ENCODE results near the gene FUT4. TPM values are rescaled to one million over a fixed set of nuclear protein-coding genes. Genes with fewer than 3 reads are reported as not detected.

The FUT4 gene
- total RNA-seq, 1 experiment from 2014 or later: 0.23 TPM

DNA sequence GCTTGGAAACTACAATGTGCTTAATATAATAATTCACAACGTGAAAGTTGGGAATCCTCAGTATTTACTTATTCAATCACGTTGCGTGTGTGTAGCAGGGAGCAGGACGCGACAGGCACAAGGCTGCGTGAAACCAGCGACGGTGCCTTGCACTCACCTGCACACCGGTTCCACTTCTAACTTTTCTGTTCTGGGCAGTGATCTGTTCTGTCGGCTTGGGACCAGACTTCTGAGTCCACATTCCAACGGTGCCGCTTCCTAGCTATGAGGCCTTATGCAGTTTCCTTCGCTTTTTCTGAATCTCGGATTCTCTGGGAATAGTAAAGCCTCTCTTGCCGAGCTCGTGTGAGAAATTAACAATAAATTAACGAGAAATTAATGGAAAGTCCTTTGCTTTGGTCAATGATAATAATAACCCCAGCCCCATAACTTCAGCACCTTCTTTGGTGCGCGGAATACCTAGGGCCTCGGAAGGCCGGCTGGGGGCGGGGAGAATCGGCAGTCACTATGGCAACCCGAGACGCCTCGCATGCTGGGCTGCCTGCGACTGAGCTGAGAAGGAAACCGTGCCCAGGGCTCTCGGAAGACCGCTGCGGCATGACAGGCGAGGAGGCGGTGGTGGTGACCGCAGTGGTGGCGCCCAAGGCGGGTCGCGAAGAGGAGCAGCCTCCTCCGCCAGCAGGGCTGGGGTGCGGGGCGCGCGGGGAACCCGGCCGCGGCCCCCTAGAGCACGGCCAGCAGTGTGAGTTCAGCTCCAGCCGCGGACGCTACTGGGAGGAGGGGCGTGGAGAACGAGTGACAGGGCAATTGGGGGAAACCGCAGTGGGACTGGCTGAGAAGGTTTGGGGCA lies 31.6 kb upstream of the FUT4 start, which contains the start of gene C11orf97:
C11orf97 (plus strand) TSS at position 530 of the 850 bp plus-strand sequence; CDS start at position 598, 68 bp downstream.
- peaks cover 6% of the 10 kb centered on the region for H3K36me3 Mint-ChIP-seq (ENCODE audit: insufficient read depth, unreplicated experiment)
- no peak within 1 kb of the TSS for H3K27ac Mint-ChIP-seq (ENCODE audit: low read depth, unreplicated experiment)
- ChIA-PET POLR2A (interaction anchor here (0.9 kb wide), 1 partner anchor 18 kb away, joined by 3 read pairs; the partner anchor contains the start of genes ANKRD49 and MRE11), CTCF (interaction anchor here (0.6 to 1.3 kb wide), 6 partner anchors 9 to 1280 kb away, joined by 3 to 5 read pairs (median 4); no protein-coding TSS in a partner anchor)
- H3K4me1 Mint-ChIP-seq (ENCODE audit: insufficient read depth, unreplicated experiment): peaks cover 21% of the 10 kb centered on the region
- peak; percentile 19 for DNase-seq (ENCODE audit: unreplicated experiment)
- H3K9me3 Mint-ChIP-seq (ENCODE audit: unreplicated experiment): no peaks in the 10 kb centered on the region
- no peaks in the 10 kb centered on the region for H3K27me3 Mint-ChIP-seq (ENCODE audit: insufficient read depth, unreplicated experiment)
- H3K4me3 Mint-ChIP-seq (ENCODE audit: unreplicated experiment): peak within 1 kb of the TSS; percentile 77
- TF ChIP-seq, protein P1, sequence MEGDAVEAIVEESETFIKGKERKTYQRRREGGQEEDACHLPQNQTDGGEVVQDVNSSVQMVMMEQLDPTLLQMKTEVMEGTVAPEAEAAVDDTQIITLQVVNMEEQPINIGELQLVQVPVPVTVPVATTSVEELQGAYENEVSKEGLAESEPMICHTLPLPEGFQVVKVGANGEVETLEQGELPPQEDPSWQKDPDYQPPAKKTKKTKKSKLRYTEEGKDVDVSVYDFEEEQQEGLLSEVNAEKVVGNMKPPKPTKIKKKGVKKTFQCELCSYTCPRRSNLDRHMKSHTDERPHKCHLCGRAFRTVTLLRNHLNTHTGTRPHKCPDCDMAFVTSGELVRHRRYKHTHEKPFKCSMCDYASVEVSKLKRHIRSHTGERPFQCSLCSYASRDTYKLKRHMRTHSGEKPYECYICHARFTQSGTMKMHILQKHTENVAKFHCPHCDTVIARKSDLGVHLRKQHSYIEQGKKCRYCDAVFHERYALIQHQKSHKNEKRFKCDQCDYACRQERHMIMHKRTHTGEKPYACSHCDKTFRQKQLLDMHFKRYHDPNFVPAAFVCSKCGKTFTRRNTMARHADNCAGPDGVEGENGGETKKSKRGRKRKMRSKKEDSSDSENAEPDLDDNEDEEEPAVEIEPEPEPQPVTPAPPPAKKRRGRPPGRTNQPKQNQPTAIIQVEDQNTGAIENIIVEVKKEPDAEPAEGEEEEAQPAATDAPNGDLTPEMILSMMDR (IDR thresholded peaks at IDR 0.05; ENCODE audit: unreplicated experiment): no peak
- intact Hi-C loops (cut with micrococcal nuclease): loop anchor here (10.0 kb wide), 1 partner anchor 1913 kb away; no protein-coding TSS in a partner anchor
- BruUV-seq (replicated peaks): no TSS peak

DNA sequence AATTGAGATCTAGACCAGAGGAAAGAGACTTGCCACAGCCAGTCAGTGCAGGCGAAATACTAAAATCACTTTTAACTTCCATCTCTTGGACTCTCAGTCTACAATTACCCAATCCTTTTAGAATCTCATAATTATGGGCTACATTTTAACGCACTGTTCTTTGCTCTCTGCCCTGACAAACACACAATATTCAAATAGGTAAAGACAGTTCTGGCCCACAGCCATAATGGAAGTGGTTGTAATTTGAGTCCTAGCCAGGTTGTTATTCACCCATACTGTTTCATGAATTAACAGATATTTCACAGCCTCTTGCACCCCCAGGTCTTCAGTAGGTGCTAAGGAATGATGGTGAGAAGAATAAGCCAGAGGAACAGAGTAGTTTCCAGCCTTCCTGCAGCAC lies 30.6 kb upstream of the FUT4 start:
- ChIA-PET CTCF (interaction anchor here (0.6 to 1.1 kb wide), 3 partner anchors 8 to 1281 kb away, joined by 4 to 5 read pairs (median 4); no protein-coding TSS in a partner anchor), POLR2A (interaction anchor here (0.9 kb wide), 1 partner anchor 19 kb away, joined by 3 read pairs; the partner anchor contains the start of genes ANKRD49 and MRE11)
- DNase-seq (ENCODE audit: unreplicated experiment): peak; percentile 63
- Mint-ChIP-seq H3K4me3 (ENCODE audit: unreplicated experiment) (peak overlapping the region; percentile 77), H3K9me3 (ENCODE audit: unreplicated experiment) (no peaks in the 10 kb centered on the region), H3K36me3 (ENCODE audit: insufficient read depth, unreplicated experiment) (peaks cover 6% of the 10 kb centered on the region), H3K27ac (ENCODE audit: low read depth, unreplicated experiment) (no peak overlapping the region), H3K4me1 (ENCODE audit: insufficient read depth, unreplicated experiment) (peaks cover 21% of the 10 kb centered on the region), H3K27me3 (ENCODE audit: insufficient read depth, unreplicated experiment) (no peaks in the 10 kb centered on the region)
- TF ChIP-seq, protein P1 (IDR thresholded peaks at IDR 0.05; ENCODE audit: unreplicated experiment): no peak
- no TSS peak for BruUV-seq (replicated peaks)
- intact Hi-C loops (cut with micrococcal nuclease): loop anchor here (10.0 kb wide), 1 partner anchor 1912 kb away; no protein-coding TSS in a partner anchor

DNA sequence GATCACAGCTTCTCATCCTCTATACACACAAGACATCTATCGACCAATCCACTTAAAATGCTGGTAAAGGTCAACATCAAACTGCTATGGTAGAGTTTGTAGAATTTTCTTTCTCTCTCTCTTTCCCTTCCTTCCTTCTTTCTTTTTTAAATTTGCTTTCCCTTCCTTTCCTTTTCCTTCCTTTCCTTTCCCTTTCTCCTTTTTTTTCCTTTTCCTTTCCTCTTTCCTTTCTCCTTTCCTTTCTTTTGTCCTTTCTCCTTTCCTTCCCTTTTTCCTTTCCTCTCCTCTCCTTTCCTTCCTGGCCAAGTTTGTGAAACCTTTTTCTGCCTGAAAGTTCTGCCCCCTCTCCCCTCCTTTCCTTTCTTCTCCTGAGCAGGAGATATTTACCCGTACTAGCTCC lies 28.3 kb upstream of the FUT4 start:
- Mint-ChIP-seq H3K9me3 (ENCODE audit: unreplicated experiment) (no peaks in the 10 kb centered on the region), H3K27ac (ENCODE audit: low read depth, unreplicated experiment) (no peak overlapping the region), H3K4me1 (ENCODE audit: insufficient read depth, unreplicated experiment) (peaks cover 21% of the 10 kb centered on the region), H3K36me3 (ENCODE audit: insufficient read depth, unreplicated experiment) (peaks cover 6% of the 10 kb centered on the region), H3K4me3 (ENCODE audit: unreplicated experiment) (no peak overlapping the region), H3K27me3 (ENCODE audit: insufficient read depth, unreplicated experiment) (no peaks in the 10 kb centered on the region)
- intact Hi-C loops (cut with micrococcal nuclease): loop anchor here (5.0 to 10.0 kb wide), 3 partner anchors 382 to 1909 kb away; partner anchors contain the start of gene SRSF8
- no peak for DNase-seq (ENCODE audit: unreplicated experiment)
- ChIA-PET POLR2A (no interaction called here), CTCF (interaction anchor here (0.6 to 9.8 kb wide), 7 partner anchors 10 to 717 kb away, joined by 3 to 177 read pairs (median 8); no protein-coding TSS in a partner anchor)
- TF ChIP-seq, protein P1 (IDR thresholded peaks at IDR 0.05; ENCODE audit: unreplicated experiment): no peak
- BruUV-seq (replicated peaks): no TSS peak

DNA sequence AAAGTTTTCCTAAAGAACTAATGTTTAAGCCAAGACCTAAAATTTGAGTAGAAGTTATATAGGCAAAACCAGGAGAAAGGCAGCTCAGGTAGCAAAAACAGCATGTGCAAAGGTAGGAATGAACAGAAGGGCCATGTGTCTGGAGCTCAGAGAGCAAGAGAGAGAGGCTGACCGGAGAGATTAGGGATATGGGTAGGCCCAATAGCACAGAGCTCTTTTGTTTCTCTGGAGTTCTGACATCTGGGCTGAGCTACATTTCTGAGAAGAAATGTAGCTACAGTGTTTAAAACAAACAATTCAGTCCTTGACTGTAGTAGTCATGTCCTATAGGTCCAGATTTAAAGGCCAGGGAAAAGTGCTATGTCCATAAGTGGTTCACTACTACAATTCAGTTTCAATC lies 27.0 kb upstream of the FUT4 start:
- TF ChIP-seq, protein P1 (IDR thresholded peaks at IDR 0.05; ENCODE audit: unreplicated experiment): no peak
- Mint-ChIP-seq H3K27ac (ENCODE audit: low read depth, unreplicated experiment) (no peak overlapping the region), H3K36me3 (ENCODE audit: insufficient read depth, unreplicated experiment) (peaks cover 2% of the 10 kb centered on the region), H3K4me3 (ENCODE audit: unreplicated experiment) (no peak overlapping the region), H3K27me3 (ENCODE audit: insufficient read depth, unreplicated experiment) (no peaks in the 10 kb centered on the region), H3K4me1 (ENCODE audit: insufficient read depth, unreplicated experiment) (peaks cover 21% of the 10 kb centered on the region), H3K9me3 (ENCODE audit: unreplicated experiment) (no peaks in the 10 kb centered on the region)
- no peak for DNase-seq (ENCODE audit: unreplicated experiment)
- POLR2A ChIA-PET: interaction anchor here (0.9 kb wide), 1 partner anchor 23 kb away, joined by 3 read pairs; the partner anchor contains the start of gene ANKRD49
- CTCF ChIA-PET: interaction anchor here (0.6 to 9.8 kb wide), 11 partner anchors 9 to 1827 kb away, joined by 3 to 177 read pairs (median 5); no protein-coding TSS in a partner anchor
- intact Hi-C loops (cut with micrococcal nuclease): loop anchor here (5.0 to 10.0 kb wide), 3 partner anchors 381 to 1908 kb away; partner anchors contain the start of gene SRSF8
- BruUV-seq (replicated peaks): no TSS peak

All from MCF 10A (cell line).